PC-3 (cell line): ENCODE results near the gene C1orf94. TPM values are rescaled to one million over a fixed set of nuclear protein-coding genes. Genes with fewer than 3 reads are reported as not detected.

Experiments used
- ATAC-seq: fragments of 200-7000 bp; cut with Tn5 transposase; 2 replicates; pipeline ENCODE4 v1.9.1; 2020; ENCODE audit warnings: mild to moderate bottlenecking, moderate library complexity
- BruUV-seq: library from RNA; stranded (reverse); fragments of 400-500 nt; replicated peaks from 2 replicates; lab custom pipeline; 2021; lab: Mats Ljungman, UMichigan
- CTCF ChIA-PET: fragments of 300-600 bp; sonication (Branson Sonifier 250); formaldehyde crosslinking; loops from one replicate; lab custom pipeline; 2022; ENCODE audit warnings: antibody characterized with exemption; lab: Charles Lee
- POLR2A ChIA-PET: fragments of 300-600 bp; sonication (Branson Sonifier 250); formaldehyde crosslinking; loops from one replicate; lab custom pipeline; 2022; ENCODE audit warnings: antibody characterized with exemption; ENCODE audit not compliant: unreplicated experiment; lab: Charles Lee
- DNase-seq: peaks from one replicate; pipeline ENCODE4 v3.0.0-alpha.2; 2015
- H2AFZ ChIP-seq: fragments of 300-600 bp; sonication (generic); 2 replicates; pipeline ENCODE4 v1.6.0; 2016; ENCODE audit warnings: antibody characterized with exemption, low read length
- H3F3A ChIP-seq: fragments of 300-600 bp; sonication (generic); one replicate; pipeline ENCODE4 v1.6.0; 2017; ENCODE audit warnings: antibody characterized with exemption, low read length, control low read depth, mild to moderate bottlenecking; ENCODE audit not compliant: unreplicated experiment
- H3K27ac ChIP-seq: fragments of 300-600 bp; sonication (generic); 2 replicates; pipeline ENCODE4 v1.5.1; 2016; ENCODE audit warnings: mild to moderate bottlenecking, low read length
- H3K27me3 ChIP-seq: fragments of 300-600 bp; sonication (generic); 2 replicates; pipeline ENCODE4 v1.6.1; 2016; ENCODE audit warnings: low read length, mixed read lengths
- H3K36me3 ChIP-seq: fragments of 300-600 bp; sonication (generic); 2 replicates; pipeline ENCODE4 v1.6.1; 2016; ENCODE audit warnings: low read depth, mixed run types, low read length, mixed read lengths
- H3K4me1 ChIP-seq: fragments of 300-600 bp; sonication (generic); 2 replicates; pipeline ENCODE4 v1.5.1; 2016; ENCODE audit warnings: low read length; ENCODE audit not compliant: insufficient read depth
- H3K4me2 ChIP-seq: fragments of 300-600 bp; sonication (generic); 2 replicates; pipeline ENCODE4 v1.6.0; 2016; ENCODE audit warnings: low read length
- H3K4me3 ChIP-seq: fragments of 300-600 bp; sonication (generic); 2 replicates; pipeline ENCODE4 v1.5.1; 2016; ENCODE audit warnings: mild to moderate bottlenecking, low read length, mixed read lengths
- H3K79me2 ChIP-seq: fragments of 300-600 bp; sonication (generic); 2 replicates; pipeline ENCODE4 v1.6.1; 2017; ENCODE audit warnings: low read length, mixed read lengths
- H3K9ac ChIP-seq: fragments of 300-600 bp; sonication (generic); 2 replicates; pipeline ENCODE4 v1.6.0; 2016; ENCODE audit warnings: mild to moderate bottlenecking, low read length
- H3K9me2 ChIP-seq: fragments of 300-600 bp; sonication (generic); replicated peaks from 2 replicates; pipeline ENCODE4 v1.6.1; 2016; ENCODE audit warnings: mixed run types, low read length, mixed read lengths
- H3K9me3 ChIP-seq: fragments of 300-600 bp; sonication (generic); 2 replicates; pipeline ENCODE4 v1.6.1; 2016; ENCODE audit warnings: low read length, mixed read lengths
- H4K20me1 ChIP-seq: fragments of 300-600 bp; sonication (generic); 2 replicates; pipeline ENCODE4 v1.6.1; 2016; ENCODE audit warnings: low read length, mixed read lengths
- CTCF ChIP-seq: fragments of 300-600 bp; sonication (generic); conservative IDR thresholded peaks from 2 replicates; pipeline ENCODE4 v1.5.1; 2017; ENCODE audit warnings: antibody characterized with exemption, low read depth, mild to moderate bottlenecking, low read length
- EZH2 ChIP-seq: fragments of 300-600 bp; sonication (generic); IDR thresholded peaks from one replicate; pipeline ENCODE4 v1.6.1; 2017; ENCODE audit warnings: antibody characterized with exemption, mild to moderate bottlenecking, low read length; ENCODE audit not compliant: unreplicated experiment
- EZH2phosphoT487 ChIP-seq: fragments of 300-600 bp; sonication (generic); IDR thresholded peaks from 2 replicates; pipeline ENCODE4 v1.6.1; 2018; ENCODE audit warnings: mild to moderate bottlenecking, antibody characterized with exemption, low read length, borderline replicate concordance
- intact Hi-C: fragments of 100-400 bp; cut with micrococcal nuclease; formaldehyde crosslinking; loops from 2 replicates; pipeline ENCODE4 v1.9.0; 2023
- total RNA-seq: library from RNA; depleted of rRNA; stranded (reverse); fragments of >200 nt; gene quantifications from 2 replicates; pipeline ENCODE4 v1.2.3, GENCODE V29; 2014

The C1orf94 gene
- total RNA-seq, 1 experiment from 2014 or later: not detected

DNA sequence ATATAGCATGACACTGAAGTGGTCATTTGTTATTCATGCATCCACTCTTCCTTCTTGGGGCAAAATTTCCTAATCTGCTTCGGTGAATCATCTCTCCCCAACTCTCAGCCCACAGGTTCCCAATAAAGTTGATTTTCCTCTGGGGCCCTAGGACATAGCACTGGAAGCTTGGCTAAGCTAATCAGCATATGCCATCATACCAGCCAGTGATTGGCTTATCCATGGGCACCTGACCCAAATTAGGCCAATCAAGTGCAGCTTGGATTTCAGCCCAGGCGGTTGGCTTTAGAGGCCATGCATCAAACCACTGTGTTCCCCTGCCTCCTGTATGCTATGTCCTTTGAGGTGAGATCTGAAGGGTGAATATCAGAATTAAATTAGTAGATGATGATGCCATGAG is 58.9 kb downstream of the C1orf94 start:
- Histone ChIP-seq H3K4me3 (no peak overlapping the region), H3K27ac (no peak overlapping the region), H3K79me2 (no peaks in the 10 kb centered on the region), H3K27me3 (0 out of 2 replicates have a peak, but pooled peaks cover 5% of the 10 kb centered on the region), H4K20me1 (no peaks in the 10 kb centered on the region), H3K4me1 (no peaks in the 10 kb centered on the region), H3K4me2 (no peak overlapping the region), H3K9me3 (no peaks in the 10 kb centered on the region), H3K9me2 (no peaks in the 10 kb centered on the region), H2AFZ (no peak overlapping the region), H3F3A (no peaks in the 10 kb centered on the region), H3K36me3 (no peaks in the 10 kb centered on the region), H3K9ac (no peak overlapping the region)
- BruUV-seq: no TSS peak
- CTCF ChIA-PET: no interaction called here
- ATAC-seq: no peak
- no peak for TF ChIP-seq EZH2phosphoT487
- no peak for TF ChIP-seq EZH2
- POLR2A ChIA-PET: no interaction called here
- intact Hi-C loops: no loop called here
- no peak for DNase-seq

GRCh38 chr1:34236089-34236488 is 59.4 kb downstream of the C1orf94 start:
- Histone ChIP-seq H3K9me2 (no peaks in the 10 kb centered on the region), H3K9me3 (no peaks in the 10 kb centered on the region), H2AFZ (no peak overlapping the region), H3K27me3 (0 out of 2 replicates have a peak, but pooled peaks cover 5% of the 10 kb centered on the region), H4K20me1 (no peaks in the 10 kb centered on the region), H3K79me2 (no peaks in the 10 kb centered on the region), H3K36me3 (no peaks in the 10 kb centered on the region), H3K4me1 (no peaks in the 10 kb centered on the region), H3F3A (no peaks in the 10 kb centered on the region), H3K4me2 (no peak overlapping the region), H3K4me3 (no peak overlapping the region), H3K27ac (no peak overlapping the region), H3K9ac (no peak overlapping the region)
- intact Hi-C loops: no loop called here
- BruUV-seq: no TSS peak
- ATAC-seq: no peak
- no peak for DNase-seq
- ChIA-PET CTCF (no interaction called here), POLR2A (no interaction called here)
- TF ChIP-seq EZH2phosphoT487 (no peak), CTCF (no peak), EZH2 (no peak)

GRCh38 chr1:34237151-34237815 is 60.6 kb downstream of the C1orf94 start:
- POLR2A ChIA-PET: no interaction called here
- CTCF ChIA-PET: no interaction called here

More at GRCh38 chr1:34237151-34237815, 60.6 kb downstream of the C1orf94 start:
- DNase-seq: no peak
- Histone ChIP-seq H3K79me2 (no peaks in the 10 kb centered on the region), H3K27ac (no peak overlapping the region), H3K36me3 (no peaks in the 10 kb centered on the region), H2AFZ (no peak overlapping the region), H3K9me2 (no peaks in the 10 kb centered on the region), H3K9me3 (no peaks in the 10 kb centered on the region), H3K9ac (no peak overlapping the region), H3K4me1 (no peaks in the 10 kb centered on the region), H3K4me2 (no peak overlapping the region), H4K20me1 (no peaks in the 10 kb centered on the region), H3K27me3 (0 out of 2 replicates have a peak, but pooled peaks cover 3% of the 10 kb centered on the region), H3F3A (no peaks in the 10 kb centered on the region), H3K4me3 (no peak overlapping the region)
- no TSS peak for BruUV-seq
- ATAC-seq: no peak
- intact Hi-C loops: no loop called here
- TF ChIP-seq EZH2phosphoT487: no peak
- no peak for TF ChIP-seq CTCF
- TF ChIP-seq EZH2: no peak
